GM19452 (cell line): ENCODE results near the gene HOXB3.

Experiments used
- ATAC-seq: cut with Tn5 transposase; IDR thresholded peaks from one replicate; pipeline ENCODE4 v1.9.1; 2021; ENCODE audit not compliant: unreplicated experiment

HOXB3 gene

DNA sequence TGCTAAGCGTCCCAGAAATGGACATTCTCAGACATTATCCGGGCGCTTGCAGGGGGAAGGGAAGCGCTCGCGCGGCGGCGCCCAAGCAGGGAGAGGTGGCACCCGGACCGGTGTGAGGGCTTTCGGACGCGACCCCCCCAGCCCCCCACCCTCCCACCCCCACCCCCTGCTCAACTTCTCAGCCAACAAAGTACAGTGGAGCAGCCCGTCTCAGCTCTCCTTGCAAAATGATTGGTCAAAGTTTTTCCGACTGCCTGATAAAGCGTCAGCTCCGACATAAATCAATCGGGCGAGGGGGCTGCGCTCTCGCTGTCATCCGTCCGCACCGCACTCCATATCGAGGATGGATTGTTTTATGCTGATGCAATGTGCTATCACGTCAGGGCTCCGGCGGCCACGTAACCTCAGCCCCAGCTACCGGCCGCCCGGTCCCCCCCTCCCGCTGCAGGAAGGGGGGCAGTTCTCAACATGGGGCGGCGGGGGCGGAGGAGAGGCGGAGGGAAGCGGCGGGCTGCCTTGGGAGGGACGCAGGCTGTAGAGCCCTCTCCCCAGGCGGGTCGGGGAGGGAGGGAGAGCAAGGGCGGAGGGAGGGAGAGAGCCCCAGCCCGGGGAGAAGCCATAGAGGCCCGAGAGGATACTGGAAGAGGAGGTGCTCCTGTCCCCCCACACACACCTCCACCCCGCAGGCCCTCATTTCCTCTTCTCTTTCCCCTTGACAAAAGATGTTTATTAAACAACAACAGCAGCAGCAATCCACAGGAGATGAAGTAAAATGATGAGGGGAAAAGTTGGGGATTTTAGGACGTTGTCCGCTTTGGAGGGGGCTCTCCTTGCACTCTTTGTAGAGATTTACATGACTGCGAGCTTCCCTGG, 36.4 kb upstream of the HOXB3 start, which contains the start of gene HOXB9:
Gene HOXB9, minus strand, starts transcription at position 114 of the 873 bp plus-strand sequence. Its CDS starts 89 bp downstream, at position 25.
- no peak for ATAC-seq

DNA sequence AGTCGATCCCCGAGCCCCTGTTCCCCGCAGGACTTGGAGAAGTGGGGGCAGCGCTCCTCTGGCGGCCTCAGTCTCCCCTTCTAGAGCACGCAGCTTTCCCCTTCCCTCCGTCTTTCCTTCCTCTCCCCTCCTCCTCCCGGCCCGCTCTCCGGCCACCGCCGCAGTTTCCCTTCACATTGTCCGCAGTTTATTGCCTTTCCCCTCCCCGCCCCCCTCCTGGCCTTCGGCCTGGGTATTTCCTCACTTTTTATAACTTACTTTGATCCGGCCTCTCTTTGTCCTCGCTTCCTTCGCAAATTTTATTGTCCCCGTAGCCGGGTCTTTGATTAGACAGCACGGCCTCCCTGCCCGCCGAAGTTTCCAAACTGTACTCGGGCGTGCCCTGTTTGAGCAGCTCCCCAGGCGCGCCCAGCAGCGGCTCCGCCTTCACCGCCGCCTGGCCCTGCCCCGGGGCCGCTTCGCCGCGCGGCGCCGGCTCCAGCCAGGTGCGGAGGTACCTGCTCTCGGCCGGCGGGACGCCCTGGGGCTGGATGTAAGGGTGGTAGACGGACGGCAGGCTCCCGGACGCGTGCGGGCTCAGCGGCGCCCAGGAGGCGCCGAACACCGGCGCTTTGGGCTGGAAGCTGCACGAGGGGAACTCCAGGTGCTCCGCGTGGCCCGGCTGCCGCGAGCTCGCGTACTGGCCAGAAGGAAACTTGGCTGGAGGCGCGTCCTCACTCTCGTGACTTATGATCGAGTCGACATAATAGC, 35.6 kb upstream of the HOXB3 start:
- no peak for ATAC-seq

DNA sequence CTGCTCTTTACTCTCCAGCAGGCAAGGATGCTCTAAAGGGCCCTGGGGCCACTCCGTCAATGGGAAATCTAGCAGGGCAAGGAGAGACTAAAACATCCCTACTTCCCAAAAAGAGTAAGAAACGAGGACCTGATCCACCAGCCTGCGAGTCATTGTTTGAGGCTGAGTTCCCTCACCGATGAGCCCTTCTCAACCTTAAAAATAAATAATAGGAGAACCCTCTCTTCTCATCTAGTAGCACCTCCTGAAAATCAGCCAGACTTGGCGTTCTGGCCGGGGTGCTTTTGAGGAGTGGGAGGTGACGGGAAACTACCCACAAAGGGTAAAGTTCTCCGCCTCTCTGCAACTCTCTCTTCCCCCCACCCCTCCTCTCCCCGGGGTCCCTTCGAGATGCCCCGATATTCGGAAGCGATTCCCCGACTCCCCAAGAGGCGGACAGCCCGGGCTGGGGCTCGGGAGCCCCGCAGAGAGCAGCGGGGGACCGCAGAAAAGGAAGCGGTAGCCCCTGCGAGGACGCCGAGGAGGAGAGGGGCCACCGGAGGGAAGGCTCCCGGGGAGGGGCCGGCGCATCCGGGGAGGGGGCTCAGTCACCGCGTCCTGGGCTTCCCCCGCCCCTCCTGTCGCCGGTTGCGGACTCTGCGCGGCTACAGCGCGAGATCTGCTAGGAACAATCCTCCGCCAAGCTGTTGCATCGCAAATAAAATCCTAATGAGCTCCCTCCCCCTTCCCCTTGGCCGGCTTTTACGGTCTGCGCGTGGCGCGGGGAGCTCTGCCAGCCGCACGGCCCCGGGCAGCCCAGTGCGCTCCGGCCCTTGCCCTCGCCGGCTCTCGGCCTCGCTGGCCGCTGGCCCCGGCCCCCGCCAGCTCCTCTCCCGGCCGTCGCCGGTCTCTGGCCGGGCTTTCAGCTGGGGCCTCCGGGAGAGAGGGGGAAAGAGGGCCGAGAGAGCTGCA, 34.8 kb upstream of the HOXB3 start:
- no peak for ATAC-seq

DNA sequence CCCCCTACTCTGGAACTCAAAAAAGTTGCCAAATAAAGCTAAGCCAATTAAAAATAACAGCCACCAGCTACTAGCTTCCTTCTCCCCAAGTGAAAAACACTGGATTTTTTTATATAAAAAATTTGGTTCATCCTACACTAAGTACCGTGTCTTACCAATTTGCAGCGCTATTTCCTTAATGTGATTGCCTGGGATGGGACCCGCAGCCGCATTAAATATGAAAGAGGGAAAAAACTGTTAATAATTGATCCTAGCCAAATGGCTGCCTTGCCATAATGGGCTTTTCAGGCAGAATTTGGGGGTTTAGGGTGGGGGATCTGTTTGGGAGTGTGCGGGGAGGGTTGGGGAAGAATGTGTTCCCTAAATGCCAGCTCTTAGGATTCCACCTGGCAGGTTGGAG, 34.1 kb upstream of the HOXB3 start:
- no peak for ATAC-seq

DNA sequence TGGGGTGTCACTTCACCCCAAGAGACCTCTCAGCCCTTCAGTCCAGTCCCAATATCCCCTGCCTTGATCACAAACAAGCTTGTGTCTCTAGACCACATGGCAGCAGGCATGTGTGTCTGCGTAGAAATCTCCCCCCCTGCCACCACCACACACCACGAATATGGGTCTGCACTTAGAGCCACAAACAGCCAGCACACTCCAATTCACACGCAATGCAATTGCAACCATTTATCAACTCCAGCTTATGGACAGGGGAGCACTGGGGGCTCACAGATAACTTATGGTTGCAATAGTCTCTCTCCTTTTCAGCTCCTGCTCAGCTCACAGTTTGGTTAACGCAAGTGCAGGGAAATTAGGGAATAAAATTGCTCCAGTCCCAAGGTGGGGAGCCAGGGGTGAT, 33.5 kb upstream of the HOXB3 start:
- no peak for ATAC-seq

DNA sequence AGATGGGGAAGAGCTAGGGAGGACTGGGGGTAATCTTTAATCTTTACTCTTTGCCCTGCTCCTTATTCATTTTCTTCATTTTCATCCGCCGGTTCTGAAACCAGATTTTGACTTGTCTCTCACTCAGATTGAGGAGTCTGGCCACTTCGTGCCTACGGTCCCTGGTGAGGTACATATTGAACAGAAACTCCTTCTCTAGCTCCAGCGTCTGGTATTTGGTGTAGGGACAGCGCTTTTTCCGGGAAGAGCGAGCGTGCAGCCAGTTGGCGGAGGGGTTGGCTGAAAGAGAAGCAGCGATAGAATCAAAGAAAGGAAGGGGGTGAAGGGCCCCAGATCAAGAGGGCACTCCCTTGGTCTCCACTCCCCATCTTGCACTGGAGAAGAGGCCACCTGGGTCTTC, 32.8 kb upstream of the HOXB3 start:
- ATAC-seq: no peak

DNA sequence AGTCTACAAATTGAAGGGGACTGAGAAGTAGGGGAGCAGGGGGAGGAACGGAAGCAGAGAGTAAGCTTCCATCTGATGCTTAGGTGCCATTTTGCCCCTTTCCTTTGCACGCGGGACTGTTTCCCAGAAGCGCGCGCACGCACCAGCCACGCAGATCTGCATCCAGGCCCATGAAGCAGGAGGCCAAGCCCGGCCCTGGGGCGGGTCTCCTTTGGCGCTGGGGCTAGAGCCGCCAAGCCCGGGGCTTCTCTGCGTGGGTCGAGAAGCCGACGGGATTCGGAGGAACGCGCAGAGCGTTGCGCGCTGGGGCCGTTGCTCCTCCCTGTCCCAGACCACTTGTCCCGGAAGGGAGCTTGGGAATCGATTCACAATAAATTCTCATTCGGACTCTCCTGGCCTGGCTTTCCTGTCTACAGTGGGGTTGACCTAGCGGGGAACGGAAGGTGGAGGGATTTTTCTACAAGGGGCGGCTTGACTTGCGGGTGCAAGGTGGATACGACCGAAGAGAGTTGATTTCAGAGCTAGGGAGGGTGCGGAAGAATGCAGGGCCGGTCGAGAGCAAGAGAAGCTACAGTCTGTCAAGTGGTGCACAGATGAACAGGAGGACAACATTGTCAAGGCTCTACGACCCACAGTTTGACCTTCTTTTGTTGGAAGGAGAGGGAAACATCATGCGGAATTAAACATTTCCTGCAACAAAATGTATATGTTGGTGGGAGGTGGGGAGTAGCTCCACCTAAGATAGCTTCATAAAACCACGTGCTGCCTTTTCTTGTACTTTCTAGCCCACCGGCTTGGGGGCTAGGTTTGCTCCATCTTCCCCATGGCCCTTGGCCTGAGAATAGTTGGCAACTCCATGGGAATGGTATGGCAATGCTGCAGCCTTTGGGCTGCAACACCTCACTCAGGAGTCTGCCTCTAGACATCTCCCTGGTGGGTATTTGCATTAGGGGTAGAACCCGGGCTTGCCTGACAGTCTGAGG, 31.7 kb upstream of the HOXB3 start:
- no peak for ATAC-seq

DNA sequence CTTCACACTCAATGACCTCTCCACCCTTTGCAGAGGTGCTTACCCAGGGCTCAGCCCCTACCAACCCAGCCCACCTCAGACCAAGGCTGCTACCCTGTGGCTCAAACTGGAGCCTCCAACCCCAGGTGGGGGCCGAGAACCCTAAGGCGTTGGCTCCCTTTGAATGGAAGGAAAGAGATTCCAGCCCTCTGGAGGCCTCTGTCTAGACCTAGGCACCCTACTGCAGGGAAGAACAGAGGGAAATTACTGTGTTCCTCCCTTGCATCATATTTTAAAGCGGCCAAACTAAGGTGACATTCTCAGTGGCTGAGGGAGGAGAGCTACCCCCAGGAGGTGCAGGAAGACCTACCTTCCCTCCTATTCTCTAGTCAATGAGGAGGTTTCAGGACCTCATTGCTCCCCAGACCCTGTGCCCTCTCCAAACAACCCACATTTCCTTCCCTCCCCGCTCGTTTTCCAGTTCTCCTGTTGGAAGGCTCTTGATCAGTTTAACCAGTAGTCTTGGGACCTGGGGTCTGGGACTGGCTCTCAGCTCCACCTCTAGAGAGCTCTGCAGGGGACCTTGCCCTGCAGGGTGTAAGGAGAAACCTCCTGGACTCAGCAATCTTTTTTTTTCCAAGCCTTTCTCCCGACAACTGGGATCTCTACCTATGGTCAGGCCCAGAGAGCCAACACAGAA, 30.6 kb upstream of the HOXB3 start:
- ATAC-seq: no peak

DNA sequence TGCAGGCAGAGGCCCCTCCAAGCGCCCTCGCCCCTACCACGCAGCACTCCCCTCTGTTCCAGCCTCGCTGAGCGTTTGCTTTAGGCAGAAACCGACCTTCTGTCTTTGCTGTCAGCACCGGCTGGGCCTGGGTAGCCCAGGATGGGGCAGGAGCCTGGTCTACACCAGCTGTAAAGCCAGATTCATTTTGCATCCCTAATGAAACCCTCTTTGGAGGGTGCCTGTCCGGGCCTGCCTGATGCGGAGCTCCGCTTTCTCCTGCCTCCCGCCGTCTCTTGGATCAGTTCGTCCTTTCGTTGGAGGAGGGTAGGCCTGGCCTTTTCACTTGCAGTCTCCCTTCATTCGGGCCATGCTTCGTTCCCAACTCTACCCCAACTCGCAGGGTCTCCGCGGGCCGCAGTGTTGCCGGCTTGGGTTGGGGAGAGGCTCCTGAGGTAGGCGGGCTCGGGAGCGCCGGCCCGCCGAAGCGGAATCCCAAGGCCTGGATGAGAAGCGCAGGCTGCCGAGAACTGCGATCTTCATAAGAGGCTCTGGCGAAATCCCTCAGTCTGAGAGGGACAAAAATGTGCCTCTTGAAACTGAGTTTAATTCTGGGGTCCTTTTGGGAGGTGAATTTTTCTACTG, 29.9 kb upstream of the HOXB3 start:
- ATAC-seq: no peak

DNA sequence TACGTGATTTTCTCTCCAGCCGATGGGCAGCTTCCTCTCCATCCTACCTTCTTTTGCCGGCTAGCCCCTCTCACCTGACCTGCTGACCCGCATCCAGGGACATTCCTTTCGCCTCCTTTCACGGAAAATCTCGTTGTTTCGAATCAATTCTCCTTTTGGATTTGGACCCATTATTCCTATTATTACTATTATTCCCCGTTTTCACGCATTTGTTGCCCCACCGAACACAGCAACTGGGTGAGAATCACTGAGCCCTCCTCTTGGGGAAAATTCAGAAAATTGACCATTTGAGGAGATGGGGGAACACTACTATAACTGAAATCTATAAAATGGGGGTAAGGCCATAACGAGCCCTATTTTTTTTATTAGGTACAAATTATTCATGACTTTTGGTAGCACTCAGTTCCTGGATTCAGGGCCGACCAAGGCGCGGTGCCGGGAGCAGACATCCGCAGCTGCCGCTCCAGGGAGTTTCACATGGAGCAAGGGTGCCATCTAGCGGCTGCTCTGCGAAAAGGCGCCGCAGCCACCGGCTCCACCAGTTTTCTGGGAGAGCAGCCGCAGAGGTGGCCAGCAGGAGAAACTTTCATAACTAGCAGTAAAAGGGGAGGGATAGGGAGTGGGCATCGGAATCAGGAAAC, 28.3 kb upstream of the HOXB3 start:
- no peak for ATAC-seq

DNA sequence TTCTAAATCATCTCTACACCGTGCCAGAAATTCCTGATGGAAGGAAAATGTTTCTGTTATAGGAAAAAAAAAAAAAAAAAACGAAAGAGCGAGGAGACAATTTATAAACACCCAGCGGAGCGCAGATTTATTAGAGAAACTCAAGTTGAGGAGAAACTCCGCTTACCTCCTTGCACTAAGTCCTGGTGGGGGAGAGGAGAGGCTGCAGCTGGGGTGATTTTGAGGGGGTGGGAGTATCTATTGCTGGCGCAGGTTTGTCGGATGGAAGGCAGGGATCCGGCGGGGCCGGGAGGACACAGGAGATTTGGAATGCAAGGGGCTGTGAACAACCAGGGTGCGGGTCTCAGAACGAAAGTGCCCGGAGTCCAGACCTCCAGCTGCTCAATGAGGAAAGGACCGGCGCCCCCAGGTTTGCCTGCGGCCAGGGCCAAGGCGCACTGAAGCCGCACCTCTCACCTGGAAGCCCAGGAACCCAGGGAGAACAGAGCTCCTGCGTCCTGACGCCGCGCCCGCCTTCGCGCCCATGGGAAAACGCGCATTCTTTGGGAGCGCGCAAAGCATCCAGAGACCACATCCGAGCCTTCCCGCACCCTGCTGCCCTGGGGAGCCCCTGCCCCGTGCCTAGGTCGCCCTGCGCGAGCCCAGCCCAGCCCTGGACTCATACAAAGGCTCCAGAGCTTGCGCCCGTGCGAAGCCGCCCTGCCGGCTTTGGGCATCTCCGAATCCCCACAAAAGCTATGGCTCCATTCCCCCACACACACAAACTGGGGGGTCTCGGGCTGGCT, 27.6 kb upstream of the HOXB3 start:
- no peak for ATAC-seq

DNA sequence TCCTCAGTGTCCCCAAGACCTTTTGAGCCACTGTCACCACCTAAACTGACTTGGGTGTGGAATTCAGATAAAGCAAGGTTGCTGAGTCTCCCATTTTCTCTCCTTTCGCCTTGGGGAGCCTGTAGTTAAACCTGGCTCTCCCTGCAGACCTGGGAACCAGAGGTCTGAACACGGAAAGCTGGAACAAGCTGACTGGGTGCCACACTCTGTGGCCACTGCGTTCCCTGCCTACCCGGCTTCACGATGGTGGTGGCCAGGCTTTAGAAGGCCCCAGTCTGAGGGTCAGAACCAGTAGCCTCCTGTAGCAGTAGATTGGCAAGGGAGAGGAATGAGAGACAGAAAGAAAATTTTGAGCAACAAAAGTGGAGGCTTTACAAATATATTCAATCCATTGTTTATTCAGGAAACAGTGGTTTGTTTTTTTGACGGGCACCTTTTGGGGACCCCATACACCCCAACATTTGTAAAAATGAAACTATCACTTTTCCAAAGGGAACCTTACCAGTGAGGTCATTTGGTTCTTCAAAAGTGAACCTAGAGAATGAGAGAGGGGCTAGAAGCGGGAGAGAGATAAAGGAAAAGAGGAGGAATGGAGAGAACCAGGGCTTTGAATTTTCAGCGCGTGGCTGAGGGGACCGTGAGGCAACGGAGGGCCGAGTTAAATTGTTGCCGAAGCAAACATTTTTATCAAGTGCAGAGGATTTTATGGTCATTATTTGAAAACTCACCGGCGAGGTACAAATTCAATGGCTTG, 26.9 kb upstream of the HOXB3 start:
- no peak for ATAC-seq

DNA sequence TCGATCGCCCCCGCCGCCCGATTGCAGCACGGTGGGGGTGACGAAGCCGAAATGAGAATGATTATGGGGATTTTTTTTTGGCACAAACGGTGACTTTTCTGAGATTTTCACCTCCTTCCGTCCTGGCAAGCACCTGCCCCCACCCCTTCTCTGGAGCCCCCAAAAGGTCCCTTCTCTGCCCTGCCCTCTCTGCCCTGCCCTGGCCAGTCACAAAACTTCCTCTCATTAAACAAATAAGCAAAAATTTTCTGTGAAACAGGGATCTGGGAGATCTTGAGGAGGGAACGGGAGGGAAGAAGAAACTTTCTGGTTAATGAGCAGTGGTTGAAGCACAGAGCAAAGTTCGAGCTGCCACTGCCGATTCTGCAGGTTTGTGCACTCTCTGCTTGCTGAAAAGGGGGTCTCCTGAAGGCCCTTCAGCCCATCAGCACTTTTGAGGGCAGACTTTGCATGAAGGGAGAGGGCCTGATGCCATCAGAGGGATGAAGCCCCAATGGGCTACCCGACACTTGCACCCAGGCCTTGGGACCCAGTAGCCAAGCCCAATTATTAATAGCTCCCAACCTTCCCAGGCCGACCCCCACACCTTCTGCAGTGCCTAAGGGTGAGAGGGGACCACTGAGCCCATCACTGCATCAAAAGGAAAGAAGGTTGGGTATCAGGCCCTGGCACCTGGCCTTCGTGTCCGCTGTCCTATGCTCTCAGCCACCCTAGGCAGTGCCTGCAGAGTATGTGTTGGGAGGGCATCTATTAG, 26.1 kb upstream of the HOXB3 start:
- no peak for ATAC-seq

DNA sequence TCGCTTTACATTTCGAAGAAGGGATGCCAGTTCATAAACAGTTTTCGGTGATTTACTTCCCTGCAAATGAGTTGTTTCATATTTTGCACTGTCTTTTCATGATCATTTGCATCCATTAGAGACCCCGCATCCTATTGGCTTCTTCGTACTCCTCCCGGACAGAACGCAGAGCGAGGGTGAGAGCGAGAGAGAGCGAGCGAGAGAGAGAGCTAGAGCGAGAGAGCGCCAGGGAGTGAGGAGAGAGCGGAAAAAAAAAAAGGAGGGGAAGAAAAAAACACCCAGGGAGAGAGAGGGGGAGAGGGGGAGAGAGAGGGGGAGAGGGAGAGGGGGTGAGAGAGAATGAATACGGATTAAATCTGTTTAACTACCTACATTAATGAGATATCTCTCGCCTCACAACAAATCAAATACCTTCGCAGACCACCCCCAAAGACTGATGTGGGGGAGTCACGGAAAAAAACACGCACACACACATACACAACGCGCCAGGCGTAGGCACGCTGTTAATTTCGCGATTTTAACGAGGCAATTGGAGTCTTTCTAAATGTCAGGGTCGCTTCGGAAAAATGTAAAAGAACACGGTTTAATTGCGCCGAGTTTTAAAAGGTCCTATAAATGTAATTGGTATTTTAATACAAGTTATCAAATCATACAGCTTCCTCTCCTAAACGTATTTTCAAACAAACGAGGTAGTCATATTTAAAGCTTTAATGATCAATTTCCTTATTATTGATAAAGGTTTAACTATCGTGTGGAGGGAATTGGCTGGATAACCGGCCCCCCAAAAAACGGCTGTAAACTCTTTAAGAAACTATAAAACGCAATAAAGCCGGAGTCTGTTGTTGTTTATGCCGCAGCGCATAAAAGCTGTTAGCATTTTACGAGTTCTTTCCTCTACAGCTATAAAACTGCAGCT, 25.3 kb upstream of the HOXB3 start, which contains the start of gene HOXB8:
Gene HOXB8, minus strand, starts transcription at position 246 of the 916 bp plus-strand sequence. CDS start 588 bp downstream, outside the sequence.
- ATAC-seq: no peak
